GM21786 (cell line): ENCODE results near the gene DMD.
"Not testable (repeated sequence)": the region's sequence is repeated elsewhere in the genome, so short reads cannot be mapped to it uniquely, and the experiment has no call there.

Source experiments
- ATAC-seq: cut with Tn5 transposase; IDR thresholded peaks from one replicate; pipeline ENCODE4 v1.9.1; 2021; ENCODE audit not compliant: unreplicated experiment

DMD gene

DNA sequence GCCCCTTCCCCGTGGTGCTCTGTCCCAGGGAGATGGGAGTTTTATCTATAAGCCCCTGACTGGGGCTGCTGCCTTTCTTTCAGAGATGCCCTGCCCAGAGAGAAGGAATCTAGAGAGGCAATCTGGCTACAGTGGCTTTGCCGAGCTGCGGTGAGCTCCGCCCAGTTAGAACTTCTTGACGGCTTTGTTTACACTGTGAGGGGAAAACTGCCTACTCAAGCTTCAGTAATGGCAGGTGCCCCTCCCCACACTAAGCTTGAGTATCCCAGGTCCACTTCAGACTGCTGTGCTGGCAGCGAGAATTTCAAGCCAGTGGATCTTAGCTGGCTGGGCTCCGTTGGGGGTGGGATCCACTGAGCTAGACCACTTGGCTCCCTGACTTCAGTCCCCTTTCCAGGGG, 1740.6 kb downstream of the DMD start:
- not testable (repeated sequence) for ATAC-seq

DNA sequence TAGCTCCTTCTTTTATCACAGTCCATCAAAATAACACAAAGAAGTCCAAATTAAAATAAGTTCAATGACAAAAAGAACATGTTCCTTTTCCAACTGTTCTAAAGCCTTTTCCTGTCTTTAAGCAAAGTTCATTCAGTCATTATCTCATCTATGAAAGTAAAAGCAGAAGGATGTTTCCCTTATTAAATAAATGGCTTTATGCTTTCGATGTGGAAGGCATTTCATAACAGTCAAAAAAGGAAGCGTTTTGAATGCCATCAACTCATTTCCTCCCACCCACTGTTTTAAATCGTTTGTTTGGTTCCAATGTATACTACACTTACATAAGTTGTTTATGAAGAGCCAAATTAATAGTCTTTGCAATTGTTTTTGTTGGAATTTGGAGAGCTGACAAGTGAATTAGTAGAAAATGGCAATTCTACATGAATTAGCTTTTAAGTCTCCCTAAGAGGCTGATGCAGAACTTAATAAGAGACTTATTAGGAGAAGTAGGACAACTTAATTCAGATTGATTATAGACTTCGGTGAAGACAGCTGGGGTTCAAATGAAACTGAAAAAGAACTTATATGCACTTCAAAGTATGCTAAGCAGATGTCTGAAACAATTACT, 1746.9 kb downstream of the DMD start:
- ATAC-seq, result no peak

DNA sequence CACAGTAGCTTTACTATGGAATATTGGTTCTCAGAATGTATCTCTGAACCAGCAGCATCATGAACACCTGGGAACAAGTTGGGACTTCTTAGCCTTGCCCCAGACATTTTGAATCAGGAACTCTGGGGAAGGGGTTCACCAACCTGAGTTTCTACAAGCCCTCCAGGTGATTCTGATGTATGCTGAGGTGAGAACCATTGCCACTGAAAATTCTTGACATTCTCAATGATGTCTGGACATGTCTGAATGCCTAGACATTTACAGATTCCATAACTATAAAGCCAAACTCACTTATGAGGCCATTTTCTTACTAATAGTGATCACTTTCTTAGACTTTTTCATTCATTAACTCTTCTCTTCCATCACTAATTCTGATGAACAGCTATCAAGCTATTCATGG, 1750.1 kb downstream of the DMD start:
- ATAC-seq, result no peak

DNA sequence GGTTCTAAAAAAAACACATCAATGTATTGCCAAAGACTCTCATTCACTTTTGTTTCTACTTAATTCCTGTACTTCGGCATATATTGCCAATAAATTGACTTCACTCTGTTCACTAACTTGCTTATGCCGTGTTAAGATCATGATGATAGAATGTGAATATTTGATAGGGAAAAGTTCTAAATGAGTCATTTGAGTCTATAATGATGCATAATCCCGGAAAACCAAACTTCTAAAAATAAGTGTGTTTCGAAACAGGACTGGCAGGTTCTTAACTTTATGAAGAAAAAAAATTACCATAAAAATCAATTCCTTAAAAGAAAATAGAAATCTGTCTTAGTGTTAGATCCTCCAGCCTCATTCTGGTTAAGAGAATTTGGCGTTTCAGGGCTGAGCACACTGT, 1752.0 kb downstream of the DMD start:
- ATAC-seq, result no peak

DNA sequence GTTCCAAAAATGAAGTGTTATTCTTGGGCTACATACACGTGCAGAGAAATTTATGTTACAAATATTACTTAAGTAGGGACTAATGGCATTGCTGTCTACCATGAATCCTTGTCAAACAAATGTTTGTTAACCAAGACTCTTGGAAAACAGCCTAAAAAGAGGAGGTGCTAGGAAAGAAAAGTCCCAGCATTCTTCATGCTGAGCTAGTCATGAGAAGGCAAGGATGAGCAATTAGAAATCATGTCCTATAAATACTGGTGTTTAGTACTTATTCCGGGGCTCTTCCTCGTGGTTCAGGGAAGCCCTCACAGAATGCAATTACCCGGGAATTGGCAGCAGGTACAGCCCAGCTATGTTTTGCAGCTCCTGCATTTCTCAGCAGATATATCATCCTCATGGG, 1761.4 kb downstream of the DMD start:
- ATAC-seq, result no peak

DNA sequence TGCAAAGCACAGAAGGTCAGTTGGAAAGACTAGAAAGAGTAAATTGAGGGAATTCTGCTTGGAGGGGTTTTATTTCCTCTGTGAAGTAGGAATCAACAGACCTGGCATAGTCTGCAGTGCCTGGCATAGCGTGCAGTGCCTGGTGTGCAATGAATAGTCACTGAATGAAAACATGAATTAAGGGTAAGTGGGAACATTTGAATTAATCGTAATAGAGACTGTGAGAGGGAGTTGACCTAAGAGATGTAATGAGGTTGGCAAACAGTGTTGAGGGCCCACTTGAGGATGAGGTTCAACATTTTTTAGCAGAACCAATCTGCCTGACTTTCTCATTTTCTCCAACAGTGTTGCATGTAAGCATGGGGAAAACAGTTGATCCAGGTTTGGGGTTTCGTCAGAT, 1762.3 kb downstream of the DMD start:
- ATAC-seq, result no peak

DNA sequence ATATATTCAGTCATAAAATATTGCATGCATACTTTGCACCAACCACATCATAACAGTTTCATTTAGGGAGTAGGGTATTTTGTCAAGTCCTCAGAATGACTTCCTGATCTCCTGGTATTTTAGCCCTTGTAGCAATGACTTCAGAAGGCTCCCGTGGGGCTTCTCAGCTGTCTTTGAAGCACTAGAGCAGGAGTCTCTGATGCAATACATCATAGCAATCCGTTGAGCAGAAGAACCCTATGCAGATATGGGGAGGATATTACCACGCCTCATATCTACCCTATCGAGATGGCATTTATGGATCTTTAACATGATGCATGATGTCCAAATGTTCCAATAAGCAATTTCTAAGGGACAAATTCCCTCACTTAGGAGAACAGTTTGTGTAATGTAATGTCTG, 1765.8 kb downstream of the DMD start:
- no peak for ATAC-seq

DNA sequence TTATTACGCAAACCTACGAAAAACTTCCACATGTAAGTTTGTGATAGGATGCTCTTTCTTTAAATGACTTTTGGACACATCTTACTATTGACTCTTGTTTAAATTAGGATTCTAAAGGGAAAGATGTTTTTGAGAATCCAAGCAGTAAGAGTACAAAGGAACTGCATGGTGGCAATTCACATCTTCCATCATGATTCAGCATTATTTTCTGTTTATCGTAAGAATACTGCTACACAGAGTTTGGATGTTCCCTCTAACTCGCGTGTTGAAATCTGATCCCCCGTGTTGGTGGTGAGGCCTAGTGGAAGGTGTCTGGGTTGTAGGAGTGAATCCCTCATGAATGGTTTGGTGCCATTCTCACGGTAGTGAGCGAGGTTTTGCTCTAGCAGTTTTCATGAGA, 1767.7 kb downstream of the DMD start:
- no peak for ATAC-seq

DNA sequence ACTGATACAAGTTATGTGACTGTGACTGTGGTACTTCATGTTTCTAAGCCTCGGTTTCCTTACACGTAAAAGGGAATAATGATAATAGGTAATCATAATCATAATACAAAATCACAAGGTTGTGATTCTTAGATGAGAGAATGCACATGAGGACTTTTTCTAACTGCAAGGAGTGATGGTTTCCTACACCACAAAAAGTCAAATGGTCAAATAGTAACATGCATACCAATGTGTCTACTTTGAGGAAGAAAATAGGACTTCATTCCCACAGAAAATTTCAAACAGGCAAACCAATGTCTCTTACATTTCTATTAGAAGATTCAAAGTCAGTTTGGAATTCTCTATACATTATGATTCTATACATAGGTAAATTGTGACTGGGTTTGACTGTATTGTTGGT, 1770.8 kb downstream of the DMD start:
- ATAC-seq, result no peak

DNA sequence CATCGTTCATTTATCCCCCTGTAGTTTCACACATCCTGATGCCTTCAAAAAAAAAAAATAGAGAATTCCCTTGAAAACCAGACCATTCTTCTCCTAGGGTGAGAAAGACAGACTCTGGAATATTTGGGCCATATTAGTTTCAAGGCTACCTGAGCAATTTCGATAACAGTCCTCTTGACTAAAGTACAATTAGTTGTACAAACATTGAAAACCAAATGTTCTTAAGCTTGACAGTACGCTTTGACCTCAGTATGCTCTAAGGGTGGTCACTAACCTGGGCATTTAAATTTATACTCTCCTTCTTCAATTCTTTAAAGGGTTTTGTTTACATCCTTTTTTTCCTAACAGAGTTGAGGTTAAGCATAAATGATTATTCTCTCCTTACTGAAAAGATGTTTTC, 1774.9 kb downstream of the DMD start:
- no peak for ATAC-seq

DNA sequence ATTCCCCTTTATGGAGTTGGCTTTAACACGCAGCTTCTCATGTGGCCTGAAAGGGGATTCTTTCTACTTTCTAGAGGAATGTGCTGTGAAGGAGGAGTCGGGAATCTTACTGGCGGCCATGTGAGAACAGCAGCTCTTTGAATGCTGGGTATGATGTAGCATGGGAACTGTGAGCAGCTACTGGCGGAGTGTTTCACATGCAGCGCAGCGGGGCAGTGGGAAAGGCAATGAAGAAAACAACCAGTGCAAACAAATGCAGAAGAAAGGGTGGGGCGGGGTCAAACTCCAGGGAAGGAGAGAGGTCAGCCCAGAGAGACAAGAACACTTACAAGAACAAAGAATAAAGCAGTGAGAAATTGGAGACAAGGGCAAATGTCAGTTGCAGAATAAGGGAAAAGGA, 1775.8 kb downstream of the DMD start:
- ATAC-seq, result no peak

DNA sequence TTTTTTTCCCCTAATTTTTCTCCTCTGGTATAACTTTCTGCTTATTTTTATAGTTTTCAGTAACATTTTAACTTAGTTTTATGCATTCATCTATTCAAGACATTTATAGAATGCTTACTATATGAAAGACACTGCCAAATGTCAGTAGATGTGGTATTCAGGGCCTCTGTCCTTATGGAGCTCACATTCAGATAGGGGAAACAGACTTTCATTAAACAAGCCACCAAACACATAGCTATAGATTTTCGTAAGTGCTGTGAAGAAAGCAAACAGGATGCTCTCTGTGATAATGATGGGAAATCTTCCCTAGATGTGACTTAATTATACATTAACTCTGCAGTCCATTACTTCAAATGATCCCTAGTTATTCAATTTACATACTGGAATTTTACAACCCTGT, 1777.5 kb downstream of the DMD start:
- ATAC-seq, result no peak

DNA sequence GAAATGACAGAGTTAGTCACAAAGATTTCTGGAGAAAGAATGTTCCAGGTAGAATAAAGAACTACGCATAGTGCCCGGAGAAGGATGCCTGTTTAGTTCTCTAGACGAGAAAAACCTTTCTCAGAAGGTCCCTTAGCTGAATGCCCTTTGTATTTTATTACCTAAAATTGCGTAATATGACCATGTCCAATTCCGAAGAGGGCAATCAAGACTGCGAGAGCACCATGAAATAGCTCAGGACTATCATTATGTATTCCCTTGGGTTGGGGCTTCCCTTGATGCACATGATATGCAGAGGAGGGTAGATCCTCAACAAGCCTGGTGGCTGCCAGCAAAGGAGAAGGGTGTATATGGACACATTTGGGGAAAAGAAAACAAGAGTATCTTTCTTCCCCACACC, 1781.4 kb downstream of the DMD start:
- no peak for ATAC-seq

DNA sequence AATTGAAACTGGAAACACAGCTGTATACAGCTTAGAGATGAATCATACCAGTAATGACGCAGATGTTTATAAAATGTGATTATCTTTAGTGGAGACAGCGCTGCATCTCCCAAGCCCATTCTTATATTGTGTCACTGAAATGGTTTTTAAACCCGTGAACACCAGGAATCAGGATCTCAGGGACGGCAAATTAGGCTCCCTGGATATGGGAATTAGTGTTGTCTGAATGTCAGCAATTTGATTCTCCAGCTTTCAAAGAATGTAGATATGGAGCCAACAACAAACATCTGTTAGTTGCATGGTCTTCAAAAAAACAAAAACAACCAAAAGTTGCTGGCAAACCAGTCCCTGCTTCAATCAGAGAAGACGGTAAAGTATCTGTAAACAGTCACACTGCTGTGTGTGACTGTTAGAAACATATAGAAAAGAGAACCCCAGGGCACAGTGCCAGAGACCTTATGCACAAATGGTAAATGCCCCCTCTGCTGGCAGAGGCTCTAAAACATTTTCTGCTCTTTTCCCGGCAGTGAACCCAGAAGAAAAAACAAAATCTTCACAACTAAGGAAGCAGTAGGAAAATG, 1787.7 kb downstream of the DMD start:
- ATAC-seq, result no peak

DNA sequence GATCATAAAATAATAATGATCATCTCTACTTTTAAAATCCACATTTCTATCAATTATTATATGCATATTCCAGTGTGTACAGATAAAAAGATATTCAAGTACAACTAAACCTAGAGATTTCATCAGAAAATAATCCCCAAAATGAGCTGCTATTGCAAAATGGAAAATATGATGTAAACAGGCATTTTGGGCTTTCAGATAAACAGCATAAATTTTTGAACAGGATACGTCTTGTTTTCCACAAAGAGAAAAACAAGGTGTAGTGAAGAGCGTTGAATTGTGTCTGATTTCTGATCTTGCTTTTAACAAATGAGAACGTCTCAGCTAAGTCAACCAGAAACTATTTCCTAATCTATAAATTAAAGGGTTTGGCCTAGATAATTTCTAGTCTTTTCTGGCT, 1789.9 kb downstream of the DMD start:
- no peak for ATAC-seq

DNA sequence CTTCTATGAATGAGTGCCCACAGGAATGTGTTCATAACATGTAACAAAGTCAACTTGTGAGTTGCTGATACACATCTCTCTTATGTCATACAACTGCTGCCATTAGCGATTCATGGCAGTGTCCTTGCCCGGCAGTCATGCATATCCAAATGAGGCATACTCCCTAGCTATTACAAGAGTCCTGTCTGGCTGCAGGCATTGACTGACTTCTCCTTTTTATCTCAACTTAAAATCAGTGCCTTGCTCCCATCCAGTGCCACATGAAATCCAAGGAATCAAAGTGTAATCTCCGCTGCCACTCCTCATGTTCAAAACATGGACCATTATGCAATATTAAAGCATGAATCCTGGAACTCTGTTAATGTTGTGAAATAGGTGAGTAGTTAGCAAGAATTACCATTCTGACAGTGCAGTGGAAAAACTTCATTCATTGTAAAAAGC, 1790.6 kb downstream of the DMD start:
- ATAC-seq, result peak; percentile 48

DNA sequence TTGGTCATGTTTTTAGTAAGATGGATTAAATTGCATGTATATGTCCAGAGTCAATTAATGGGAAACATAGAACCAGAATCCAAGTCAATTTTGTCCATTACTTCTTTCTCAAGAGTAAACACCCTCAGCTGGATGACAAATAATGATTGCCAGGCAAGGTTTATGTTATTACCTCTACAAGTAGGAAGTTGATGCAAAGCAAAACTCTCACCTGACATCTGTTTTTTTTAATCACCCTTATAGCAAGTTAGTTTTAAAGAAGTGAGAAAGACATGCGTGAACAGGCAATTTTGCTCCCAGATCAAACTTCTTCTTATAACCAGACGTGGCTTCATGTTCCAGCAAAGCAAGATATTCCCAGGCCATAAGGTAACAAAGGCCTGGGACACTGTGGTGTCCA, 1791.0 kb downstream of the DMD start:
- no peak for ATAC-seq

DNA sequence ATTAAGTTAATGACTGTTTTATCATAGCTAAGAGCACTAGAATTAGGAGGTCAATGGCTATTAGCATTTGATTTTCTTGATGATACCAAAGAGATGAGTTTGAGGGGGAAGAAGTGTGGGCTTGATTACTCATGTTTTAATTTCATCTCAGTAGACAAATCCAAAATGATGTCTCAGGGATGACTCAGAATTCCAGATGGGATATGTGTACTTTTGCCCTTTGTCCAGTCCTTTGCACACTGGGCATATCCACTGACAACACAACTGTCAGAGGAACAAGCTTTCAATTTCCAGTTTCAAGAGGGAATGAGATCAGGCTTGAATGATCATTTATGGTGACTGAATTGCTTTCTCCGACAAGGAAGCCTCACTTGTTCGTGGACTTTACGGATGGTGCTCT, 1814.2 kb downstream of the DMD start:
- ATAC-seq, result no peak

DNA sequence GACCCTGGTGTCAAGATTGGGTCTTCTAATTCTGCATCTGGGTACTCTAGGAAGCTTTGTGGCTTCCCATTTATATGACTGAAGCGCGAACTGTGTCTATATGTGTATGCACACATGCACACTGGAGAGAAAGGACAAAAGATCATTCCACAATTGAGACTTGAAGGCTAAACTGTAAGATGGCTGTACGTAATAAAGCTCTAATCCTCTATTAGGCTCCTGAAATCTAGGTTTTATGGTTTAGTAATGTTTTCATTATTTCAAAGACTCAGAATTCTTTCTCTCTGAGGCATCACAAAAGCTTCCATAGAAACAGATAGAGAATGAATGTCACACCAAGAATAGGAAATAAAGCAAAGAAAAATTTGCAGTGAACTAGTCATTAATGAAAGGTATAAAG, 1818.8 kb downstream of the DMD start:
- ATAC-seq, result no peak

DNA sequence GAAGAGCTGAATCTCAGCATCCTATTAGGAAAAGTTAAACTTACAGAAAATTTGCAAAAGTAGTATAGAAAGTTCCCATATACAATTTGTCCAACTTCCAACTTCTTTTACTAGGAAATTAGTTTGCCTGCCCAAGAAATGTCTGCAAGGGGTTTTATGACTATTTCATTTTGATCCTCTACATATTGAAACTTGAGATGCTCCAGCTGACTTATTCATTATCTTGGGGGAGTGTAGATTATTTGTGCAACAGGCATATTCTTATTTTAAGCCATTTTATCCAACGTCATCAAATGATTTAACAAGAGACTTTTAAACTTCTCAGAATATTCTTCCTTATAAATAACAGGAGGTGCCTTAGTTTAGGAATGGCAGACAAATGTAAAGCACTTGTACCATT, 1822.4 kb downstream of the DMD start:
- ATAC-seq, result no peak

DNA sequence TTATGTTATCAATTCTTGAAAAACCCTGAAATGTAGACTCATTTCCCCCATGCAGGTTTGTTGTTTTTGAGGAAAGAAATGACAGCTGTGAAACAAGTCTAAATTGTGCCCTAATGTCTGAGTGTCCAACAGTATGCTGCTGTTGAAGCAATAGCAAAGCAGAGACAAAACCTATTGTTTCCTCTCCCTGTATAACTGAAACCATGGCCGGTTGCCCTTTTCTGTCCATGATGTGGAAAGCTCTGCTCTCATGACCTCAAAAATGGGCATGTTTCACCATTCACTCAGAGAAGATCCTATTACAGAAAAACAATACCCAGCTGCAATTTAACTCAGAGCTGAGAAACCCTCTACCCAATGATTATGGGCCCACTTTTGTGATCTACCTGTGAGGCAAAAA, 1826.9 kb downstream of the DMD start:
- no peak for ATAC-seq

DNA sequence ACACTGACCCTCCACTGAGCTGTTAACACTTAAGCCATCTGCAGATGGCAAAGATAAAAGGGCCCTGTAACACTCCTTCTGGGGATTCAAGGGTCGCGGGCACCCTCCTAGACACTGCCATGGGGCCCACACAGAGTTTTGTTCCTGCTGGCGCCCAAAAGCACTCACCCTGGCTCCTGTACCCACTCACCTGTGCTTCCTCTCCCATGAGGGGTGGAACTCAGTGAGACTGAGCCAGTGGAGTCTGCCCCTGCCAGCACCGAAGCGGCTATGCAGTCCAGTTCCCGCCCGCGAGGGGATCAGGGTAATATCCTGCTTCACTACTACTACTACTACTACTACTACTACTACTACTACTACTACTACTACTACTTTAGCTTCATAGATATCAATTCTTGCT, 1827.4 kb downstream of the DMD start:
- no peak for ATAC-seq

DNA sequence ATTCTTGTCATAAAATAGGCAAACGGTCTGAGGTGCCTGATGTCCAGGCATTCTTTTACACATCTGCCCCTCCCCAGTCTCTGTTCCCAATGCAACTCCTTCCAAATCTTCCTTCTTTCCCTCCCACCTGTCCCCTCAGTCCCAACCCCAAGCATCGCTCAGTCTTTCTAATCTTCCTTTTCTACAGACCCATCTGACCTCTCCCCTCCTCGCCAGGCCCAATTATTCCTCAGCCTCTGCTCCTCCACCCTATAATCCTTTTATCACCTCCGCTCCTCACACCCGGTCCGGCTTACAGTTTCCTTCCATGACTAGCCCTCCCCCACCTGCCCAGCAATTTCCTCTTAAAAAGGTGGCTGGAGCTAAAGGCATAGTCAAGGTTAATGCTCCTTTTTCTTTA, 1832.4 kb downstream of the DMD start:
- not testable (repeated sequence) for ATAC-seq
